Muscle of leg (tissue), 11 donors: ENCODE data around the gene MAFB. TPM values are rescaled to one million over a fixed set of nuclear protein-coding genes. Genes with fewer than 3 reads are reported as not detected.

Experiments used
- DNase-seq: peaks from one replicate; pipeline ENCODE4 v3.0.0; 2013
- H3K27ac ChIP-seq: one replicate; pipeline ENCODE4 v1.5.1; 2013; ENCODE audit warnings: mild to moderate bottlenecking, low read length, control low read depth
- H3K27me3 ChIP-seq: one replicate; pipeline ENCODE4 v1.6.1; 2013; ENCODE audit warnings: low read length; ENCODE audit not compliant: control insufficient read depth, insufficient read depth
- H3K36me3 ChIP-seq: one replicate; pipeline ENCODE4 v1.6.1; 2013; ENCODE audit warnings: low read length; ENCODE audit not compliant: control insufficient read depth, insufficient read depth
- H3K4me1 ChIP-seq: one replicate; pipeline ENCODE4 v1.6.1; 2013; ENCODE audit warnings: low read length; ENCODE audit not compliant: control insufficient read depth, insufficient read depth
- H3K4me3 ChIP-seq: one replicate; pipeline ENCODE4 v1.5.1; 2013; ENCODE audit warnings: low read length, control low read depth
- H3K9me3 ChIP-seq: replicated peaks from 2 replicates; pipeline ENCODE4 v1.6.1; 2013; ENCODE audit warnings: low read depth, low read length; ENCODE audit not compliant: control insufficient read depth
- WGBS: methylation state at CpG from one replicate; pipeline ENCODE4 v1.1.5; 2013; ENCODE audit warnings: missing lambda C conversion rate; ENCODE audit not compliant: insufficient coverage; 5-methylcytosine and 5-hydroxymethylcytosine counted together
- polyA plus RNA-seq, 8 donors: library from polyadenylated mRNA; unstranded; fragments of 120-200 nt; gene quantifications; one replicate each; pipeline versions ENCODE4 v1.2.1 to v1.2.3, GENCODE V29; 2013; ENCODE audit warnings: inconsistent platforms in 1 of 8, low replicate concordance in 1 of 8; ENCODE audit not compliant: insufficient read length in 8 of 8, insufficient read depth in 1 of 8
- total RNA-seq: library from RNA; stranded (reverse); fragments of 120-200 nt; gene quantifications from one replicate; pipeline ENCODE4 v1.2.4, GENCODE V29; 2013

MAFB gene
- total and polyA plus RNA-seq, 9 donors, result 6.3 to 19.9 (median 10.7) TPM

- Histone ChIP-seq H3K27me3 (no peaks in the 10 kb centered on the region), H3K9me3 (no peaks in the 10 kb centered on the region), H3K4me1 (no peaks in the 10 kb centered on the region), H3K4me3 (no peak overlapping the region), H3K27ac (no peak overlapping the region), H3K36me3 (no peaks in the 10 kb centered on the region)
- 85% methylated on average over 4 of the region's 9 CpGs for WGBS
- DNase-seq, result no peak
Observed at GRCh38 chr20:40663304-40663790, 25.7 kb downstream of the MAFB start.

- Histone ChIP-seq H3K4me3 (no peak overlapping the region), H3K9me3 (no peaks in the 10 kb centered on the region), H3K4me1 (no peaks in the 10 kb centered on the region), H3K27ac (no peak overlapping the region), H3K36me3 (no peaks in the 10 kb centered on the region), H3K27me3 (peaks cover 2% of the 10 kb centered on the region)
- WGBS, result 71% methylated on average over 3 of the region's 3 CpGs
- DNase-seq, result no peak
Observed at GRCh38 chr20:40659567-40659966, 29.5 kb downstream of the MAFB start.

- Histone ChIP-seq H3K27ac (no peak overlapping the region), H3K27me3 (peaks cover 2% of the 10 kb centered on the region), H3K4me3 (no peak overlapping the region), H3K9me3 (no peaks in the 10 kb centered on the region), H3K36me3 (no peaks in the 10 kb centered on the region), H3K4me1 (no peaks in the 10 kb centered on the region)
- WGBS, result 95% methylated on average over 3 of the region's 3 CpGs
- DNase-seq, result no peak
Observed at GRCh38 chr20:40658509-40658908, 30.5 kb downstream of the MAFB start.

- Histone ChIP-seq H3K36me3 (no peaks in the 10 kb centered on the region), H3K4me1 (no peaks in the 10 kb centered on the region), H3K4me3 (no peak overlapping the region), H3K27ac (no peak overlapping the region), H3K27me3 (peaks cover 2% of the 10 kb centered on the region), H3K9me3 (no peaks in the 10 kb centered on the region)
- 33% methylated on average over 3 of the region's 4 CpGs for WGBS
- DNase-seq, result peak; percentile 74
Observed at GRCh38 chr20:40657526-40657925, 31.5 kb downstream of the MAFB start.

DNA sequence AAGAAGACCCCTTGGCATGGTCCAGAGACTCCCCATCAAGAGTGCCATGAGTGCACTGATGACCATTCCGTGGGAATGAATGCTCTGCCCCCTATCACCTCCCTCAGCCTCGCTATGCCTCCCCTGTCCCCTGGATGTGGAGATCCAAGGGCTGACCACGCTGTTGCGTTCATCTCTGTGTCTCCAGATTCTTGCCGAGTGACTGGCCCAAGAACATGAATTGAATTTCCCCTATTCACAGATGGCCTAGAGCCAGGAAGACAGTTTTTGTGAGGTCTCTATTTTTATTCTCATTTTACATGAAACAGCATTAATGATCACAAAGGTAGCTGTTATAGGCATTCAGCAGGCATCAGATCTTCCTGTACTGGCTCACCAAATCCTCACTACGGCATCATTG, 33.6 kb downstream of the MAFB start:
- DNase-seq, result no peak
- Histone ChIP-seq H3K9me3 (no peaks in the 10 kb centered on the region), H3K4me1 (no peaks in the 10 kb centered on the region), H3K27ac (no peak overlapping the region), H3K36me3 (no peaks in the 10 kb centered on the region), H3K27me3 (peaks cover 2% of the 10 kb centered on the region), H3K4me3 (no peak overlapping the region)
- 81% methylated on average over 4 of the region's 6 CpGs for WGBS

GRCh38 chr20:40654876-40655275, 34.2 kb downstream of the MAFB start:
- H3K27me3 ChIP-seq, result peaks cover 2% of the 10 kb centered on the region
- no peak for DNase-seq
- H3K36me3 ChIP-seq, result no peaks in the 10 kb centered on the region
- H3K9me3 ChIP-seq, result no peaks in the 10 kb centered on the region
- no peaks in the 10 kb centered on the region for H3K4me1 ChIP-seq
- no peak overlapping the region for H3K27ac ChIP-seq
- no peak overlapping the region for H3K4me3 ChIP-seq
- WGBS, result 90% methylated on average over 1 of the region's 4 CpGs

DNA sequence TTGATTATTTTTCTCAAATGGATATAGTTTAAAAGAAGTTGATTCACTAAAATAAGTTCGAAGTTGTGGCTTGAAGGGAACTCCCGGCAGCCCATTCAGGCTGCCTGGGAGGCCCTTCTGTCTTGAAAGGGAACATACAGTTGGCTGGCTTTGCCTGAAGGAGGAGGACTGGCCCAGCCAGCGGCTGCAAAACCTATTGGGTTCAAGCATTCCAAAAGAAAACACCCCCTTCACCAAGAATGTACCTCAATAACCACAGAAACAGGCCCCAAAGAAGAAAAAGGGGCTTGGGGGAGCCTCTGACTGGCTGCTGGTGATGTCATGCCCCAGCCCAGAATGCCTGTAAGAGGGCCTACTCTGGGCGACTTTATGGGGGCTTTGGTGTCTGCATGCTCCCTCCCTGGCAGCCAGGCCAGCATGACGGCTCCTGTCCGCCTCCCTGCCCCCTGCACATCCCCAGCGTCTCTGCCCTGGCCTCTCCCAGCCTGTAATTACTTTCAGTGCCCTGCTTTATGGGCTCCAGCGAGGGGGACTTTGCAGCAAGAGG, 36.5 kb downstream of the MAFB start:
- 34% methylated on average over 5 of the region's 8 CpGs for WGBS
- Histone ChIP-seq H3K4me1 (no peaks in the 10 kb centered on the region), H3K36me3 (no peaks in the 10 kb centered on the region), H3K27ac (no peak overlapping the region), H3K4me3 (no peak overlapping the region), H3K9me3 (no peaks in the 10 kb centered on the region), H3K27me3 (peaks cover 2% of the 10 kb centered on the region)
- DNase-seq, result peak; percentile 24

GRCh38 chr20:40651151-40651550, 37.9 kb downstream of the MAFB start:
- H3K36me3 ChIP-seq, result no peaks in the 10 kb centered on the region
- H3K27me3 ChIP-seq, result no peaks in the 10 kb centered on the region
- H3K4me1 ChIP-seq, result peaks cover 6% of the 10 kb centered on the region
- peak; percentile 24 for DNase-seq
- no peak overlapping the region for H3K27ac ChIP-seq
- H3K4me3 ChIP-seq, result no peak overlapping the region
- no peaks in the 10 kb centered on the region for H3K9me3 ChIP-seq
- WGBS, result no CpG with 5 or more reads among the region's 2 CpGs

DNA sequence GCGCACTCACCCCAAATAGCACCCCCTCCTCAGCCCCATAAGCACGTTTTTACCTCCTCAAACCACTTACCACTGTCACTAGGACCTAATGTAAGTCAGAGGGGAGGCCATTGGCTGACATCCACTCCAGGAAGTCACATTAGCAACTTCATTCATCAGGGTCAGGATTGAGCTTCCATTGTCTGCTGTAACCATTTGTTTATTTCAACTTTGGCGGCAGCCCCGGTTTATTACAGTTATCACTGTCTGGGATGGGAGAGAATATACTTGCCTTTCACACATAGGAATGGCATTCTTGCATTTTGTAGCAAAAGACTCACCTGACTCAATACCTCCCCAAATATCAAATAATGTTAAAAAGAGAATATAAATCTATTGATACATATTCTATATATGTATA, 38.3 kb downstream of the MAFB start:
- Histone ChIP-seq H3K4me3 (no peak overlapping the region), H3K36me3 (no peaks in the 10 kb centered on the region), H3K27ac (no peak overlapping the region), H3K9me3 (no peaks in the 10 kb centered on the region), H3K27me3 (no peaks in the 10 kb centered on the region), H3K4me1 (peaks cover 8% of the 10 kb centered on the region)
- no CpG with 5 or more reads among the region's 4 CpGs for WGBS
- DNase-seq, result no peak

DNA sequence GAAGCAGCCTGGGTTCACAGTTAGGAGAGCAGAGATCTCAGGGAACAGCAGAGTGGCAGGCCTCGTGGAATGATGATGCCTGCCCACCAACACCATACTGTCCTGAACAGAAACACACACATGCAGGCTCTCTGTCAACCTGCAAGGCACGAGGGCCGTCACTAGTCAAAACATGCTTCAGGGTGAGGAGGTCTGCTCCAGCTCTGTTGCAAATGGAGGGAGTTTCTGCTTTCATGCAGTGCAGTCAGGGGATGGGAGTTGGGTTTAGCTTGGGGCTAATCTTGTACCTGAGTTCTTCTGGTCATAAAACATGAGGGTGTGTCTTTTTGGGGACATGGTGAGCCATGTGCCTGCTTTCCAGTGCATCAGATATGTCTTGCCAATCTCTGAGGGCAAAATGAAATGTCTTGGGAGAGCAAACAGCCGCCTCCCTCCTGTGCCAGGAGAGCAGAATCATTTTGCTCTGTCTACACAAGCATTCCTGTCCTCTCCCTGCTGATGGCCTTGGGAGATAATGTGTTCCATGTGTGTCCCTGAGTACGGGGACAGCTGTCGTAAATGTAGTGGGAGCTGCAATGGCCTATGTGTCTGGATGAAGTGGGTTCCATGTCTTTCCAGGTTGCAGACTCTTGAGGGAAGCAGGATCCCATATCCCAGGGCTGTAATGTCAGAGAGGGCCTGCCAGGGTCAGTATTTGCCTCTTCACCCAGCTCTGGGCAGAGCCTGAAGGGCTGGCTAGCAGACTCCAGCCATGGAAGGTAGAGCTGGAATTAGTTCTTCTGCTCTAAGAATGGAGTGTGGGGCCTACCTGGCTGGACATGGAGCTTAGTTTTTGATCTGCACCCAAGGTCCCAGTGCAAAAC, 40.6 kb downstream of the MAFB start:
- Histone ChIP-seq H3K36me3 (no peaks in the 10 kb centered on the region), H3K4me1 (peaks cover 15% of the 10 kb centered on the region), H3K9me3 (no peaks in the 10 kb centered on the region), H3K27me3 (no peaks in the 10 kb centered on the region), H3K4me3 (no peak overlapping the region), H3K27ac (no peak overlapping the region)
- 77% methylated on average over 4 of the region's 6 CpGs for WGBS
- DNase-seq, result no peak
